Nephron progenitor cell (in vitro differentiated cells): ENCODE data around the gene SKIC3.

Experiments
- DNase-seq: peaks from one replicate; pipeline ENCODE4 v3.0.0; 2021
- H3K27ac Mint-ChIP-seq: 2 replicates; pipeline ENCODE4 v1.8.0; 2021; ENCODE audit warnings: mild to moderate bottlenecking, moderate library complexity, mixed read lengths
- H3K27me3 Mint-ChIP-seq: 2 replicates; pipeline ENCODE4 v1.8.0; 2021; ENCODE audit warnings: mild to moderate bottlenecking, low read depth, mixed read lengths; ENCODE audit not compliant: poor library complexity
- H3K36me3 Mint-ChIP-seq: 2 replicates; pipeline ENCODE4 v1.8.0; 2021; ENCODE audit warnings: low read depth, mixed read lengths
- H3K4me1 Mint-ChIP-seq: 2 replicates; pipeline ENCODE4 v1.8.0; 2021; ENCODE audit warnings: mixed read lengths
- H3K4me3 Mint-ChIP-seq: 2 replicates; pipeline ENCODE4 v1.8.0; 2021; ENCODE audit warnings: mild to moderate bottlenecking, moderate library complexity, mixed read lengths
- H3K9me3 Mint-ChIP-seq: 2 replicates; pipeline ENCODE4 v1.8.0; 2021; ENCODE audit warnings: mild to moderate bottlenecking, moderate library complexity, mixed read lengths
- TF ChIP-seq, protein P1 (sequence below): fragments of 200-600 bp; sonication (generic); IDR thresholded peaks from 2 replicates; pipeline ENCODE4 v1.5.0; 2021; ENCODE audit warnings: antibody characterized with exemption

Gene SKIC3

DNA sequence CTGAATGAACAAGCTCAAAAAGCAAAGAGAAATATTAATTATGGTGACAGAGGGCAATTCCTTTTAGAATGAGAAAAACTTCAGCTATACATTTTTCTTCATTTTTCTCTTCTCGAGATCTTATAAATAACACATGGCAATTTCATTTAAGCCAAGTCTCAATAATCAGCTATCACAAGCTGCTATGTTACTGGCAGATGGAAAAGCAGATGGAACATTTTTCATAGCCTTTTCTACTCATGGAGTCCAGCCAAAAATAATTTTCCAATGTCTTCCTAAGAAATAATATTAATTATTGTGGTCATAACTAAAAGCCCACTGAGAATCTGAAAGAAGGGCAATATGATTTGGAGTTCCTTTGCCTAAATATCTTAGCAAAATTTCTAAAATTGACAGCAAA is 35.6 kb downstream of the SKIC3 start:
- TF ChIP-seq, protein P1, sequence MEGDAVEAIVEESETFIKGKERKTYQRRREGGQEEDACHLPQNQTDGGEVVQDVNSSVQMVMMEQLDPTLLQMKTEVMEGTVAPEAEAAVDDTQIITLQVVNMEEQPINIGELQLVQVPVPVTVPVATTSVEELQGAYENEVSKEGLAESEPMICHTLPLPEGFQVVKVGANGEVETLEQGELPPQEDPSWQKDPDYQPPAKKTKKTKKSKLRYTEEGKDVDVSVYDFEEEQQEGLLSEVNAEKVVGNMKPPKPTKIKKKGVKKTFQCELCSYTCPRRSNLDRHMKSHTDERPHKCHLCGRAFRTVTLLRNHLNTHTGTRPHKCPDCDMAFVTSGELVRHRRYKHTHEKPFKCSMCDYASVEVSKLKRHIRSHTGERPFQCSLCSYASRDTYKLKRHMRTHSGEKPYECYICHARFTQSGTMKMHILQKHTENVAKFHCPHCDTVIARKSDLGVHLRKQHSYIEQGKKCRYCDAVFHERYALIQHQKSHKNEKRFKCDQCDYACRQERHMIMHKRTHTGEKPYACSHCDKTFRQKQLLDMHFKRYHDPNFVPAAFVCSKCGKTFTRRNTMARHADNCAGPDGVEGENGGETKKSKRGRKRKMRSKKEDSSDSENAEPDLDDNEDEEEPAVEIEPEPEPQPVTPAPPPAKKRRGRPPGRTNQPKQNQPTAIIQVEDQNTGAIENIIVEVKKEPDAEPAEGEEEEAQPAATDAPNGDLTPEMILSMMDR = no peak
- Mint-ChIP-seq H3K4me3 (no peak overlapping the region), H3K4me1 (no peaks in the 10 kb centered on the region), H3K27me3 (no peaks in the 10 kb centered on the region), H3K36me3 (peaks cover 60% of the 10 kb centered on the region), H3K9me3 (no peaks in the 10 kb centered on the region), H3K27ac (no peak overlapping the region)
- no peak for DNase-seq

DNA sequence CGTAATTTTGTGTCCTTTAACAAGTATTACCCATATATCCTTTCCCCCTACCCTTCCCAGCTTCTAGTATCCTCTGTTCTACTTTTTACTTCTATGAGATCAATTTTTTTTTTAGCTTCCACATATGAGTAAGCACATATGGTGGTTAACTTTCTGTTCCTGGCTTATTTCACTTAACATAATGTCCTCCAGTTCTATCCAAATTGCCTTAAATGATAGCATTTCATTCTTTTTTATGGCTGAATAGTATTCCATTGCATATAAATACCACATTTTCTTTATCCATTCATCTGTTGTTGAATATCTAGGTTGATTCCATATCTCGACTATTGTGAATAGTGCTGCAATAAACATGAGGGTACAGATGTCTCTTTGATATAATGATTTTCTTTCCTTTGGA is 36.4 kb downstream of the SKIC3 start:
- no peaks in the 10 kb centered on the region for H3K4me1 Mint-ChIP-seq
- no peak for DNase-seq
- no peak overlapping the region for H3K27ac Mint-ChIP-seq
- TF ChIP-seq, protein P1 = no peak
- no peaks in the 10 kb centered on the region for H3K9me3 Mint-ChIP-seq
- H3K27me3 Mint-ChIP-seq = no peaks in the 10 kb centered on the region
- no peak overlapping the region for H3K4me3 Mint-ChIP-seq
- H3K36me3 Mint-ChIP-seq = peaks cover 64% of the 10 kb centered on the region

DNA sequence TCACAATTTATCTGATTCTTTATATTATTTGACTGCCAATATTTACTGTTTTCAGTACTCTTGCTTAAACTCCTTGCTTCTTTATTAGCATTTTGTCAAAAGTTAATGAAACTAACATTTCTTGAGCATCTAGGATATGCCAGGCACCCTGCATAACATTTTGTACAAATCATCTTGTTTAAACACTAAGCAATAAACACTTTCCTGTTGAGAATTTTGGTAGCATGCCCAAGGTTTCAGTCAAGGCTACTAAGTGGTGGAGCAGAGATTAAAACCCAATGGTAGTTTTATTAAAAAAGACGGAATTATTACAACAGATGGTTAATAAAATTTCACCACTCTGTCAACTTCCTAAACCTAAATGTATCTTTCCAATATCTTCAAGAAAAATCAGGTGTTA is 43.2 kb downstream of the SKIC3 start:
- peaks cover 11% of the 10 kb centered on the region for H3K4me1 Mint-ChIP-seq
- no peak for DNase-seq
- H3K36me3 Mint-ChIP-seq = peaks cover 59% of the 10 kb centered on the region
- H3K27ac Mint-ChIP-seq = no peak overlapping the region
- TF ChIP-seq, protein P1 = no peak
- no peaks in the 10 kb centered on the region for H3K9me3 Mint-ChIP-seq
- H3K4me3 Mint-ChIP-seq = no peak overlapping the region
- H3K27me3 Mint-ChIP-seq = no peaks in the 10 kb centered on the region

DNA sequence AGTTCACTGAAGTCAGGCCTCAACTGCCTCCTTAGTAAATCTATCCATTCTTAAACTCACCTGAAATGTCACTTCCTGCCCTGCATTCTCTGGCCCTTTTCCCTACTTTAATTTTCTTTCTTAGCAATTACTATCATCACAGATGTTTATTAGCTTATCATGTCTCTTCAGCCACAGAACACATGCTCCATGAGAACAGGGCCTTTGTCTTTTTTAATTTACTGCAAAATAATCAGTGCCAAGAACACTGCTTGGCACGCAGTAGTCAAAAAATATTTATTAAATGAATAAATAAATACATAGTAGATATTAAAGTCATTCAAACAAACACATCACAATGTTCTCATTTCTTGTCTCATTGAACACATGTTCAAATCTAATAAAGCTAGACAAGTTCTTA is 46.2 kb downstream of the SKIC3 start:
- TF ChIP-seq, protein P1 = no peak
- no peaks in the 10 kb centered on the region for H3K9me3 Mint-ChIP-seq
- peaks cover 3% of the 10 kb centered on the region for H3K27me3 Mint-ChIP-seq
- peaks cover 11% of the 10 kb centered on the region for H3K4me1 Mint-ChIP-seq
- peaks cover 69% of the 10 kb centered on the region for H3K36me3 Mint-ChIP-seq
- peak overlapping the region; percentile 76 for H3K27ac Mint-ChIP-seq
- no peak for DNase-seq
- no peak overlapping the region for H3K4me3 Mint-ChIP-seq
